ENCODE results near the gene RAB40A.
"Not testable (repeated sequence)": the region's sequence is repeated elsewhere in the genome, so short reads cannot be mapped to it uniquely, and the experiment has no call there.

The RAB40A gene

DNA sequence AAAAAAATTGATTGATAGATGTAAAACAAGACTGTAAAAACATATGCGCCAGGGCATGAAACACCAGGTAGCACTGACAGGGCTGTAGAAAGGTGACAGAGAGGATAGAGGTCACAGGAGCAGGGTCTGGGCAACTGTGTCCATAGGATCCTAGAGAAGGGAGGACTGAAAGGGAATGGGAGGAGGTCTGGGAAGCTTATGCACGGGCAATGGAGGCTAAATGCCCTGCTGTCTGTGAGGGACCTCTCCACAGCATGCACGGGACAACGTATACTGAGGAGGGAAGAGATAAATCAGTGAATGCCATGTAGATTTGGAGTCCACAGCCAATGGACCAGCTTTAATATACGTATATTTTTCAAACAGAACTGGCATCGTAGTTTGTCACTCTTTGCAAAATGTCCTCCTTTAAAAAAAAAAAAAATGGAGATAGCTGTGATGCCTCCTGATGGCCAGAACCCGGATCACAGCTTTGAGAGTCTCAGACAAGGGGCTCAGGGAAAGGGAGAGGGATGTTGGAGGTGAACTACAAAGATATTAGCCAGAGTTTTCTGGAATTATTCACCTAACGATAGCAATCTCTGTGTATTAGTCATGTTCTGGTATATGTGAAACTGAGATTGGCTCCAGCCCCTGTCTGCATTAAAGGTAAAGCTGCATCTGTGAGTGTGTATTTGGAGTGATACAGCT lies 16.0 kb downstream of the RAB40A start:
- no peaks in the 10 kb centered on the region for H3K9me2 ChIP-seq (replicated peaks; ENCODE audit: low read depth, low read length)
- H3K4me1 ChIP-seq (ENCODE audit: insufficient read depth, low read length, poor library complexity, severe bottlenecking) = no peaks in the 10 kb centered on the region
- H2AFZ ChIP-seq (ENCODE audit: low read length) = no peak overlapping the region
- H3K9me3 ChIP-seq (ENCODE audit: insufficient read depth, low read depth, low read length) = no peaks in the 10 kb centered on the region
- H3K27me3 ChIP-seq (ENCODE audit: insufficient read depth, low read length, poor library complexity, severe bottlenecking) = no peaks in the 10 kb centered on the region
- TF ChIP-seq EZH2phosphoT487 (IDR thresholded peaks at IDR 0.05; ENCODE audit: borderline replicate concordance) = no peak
- TF ChIP-seq, protein P1, sequence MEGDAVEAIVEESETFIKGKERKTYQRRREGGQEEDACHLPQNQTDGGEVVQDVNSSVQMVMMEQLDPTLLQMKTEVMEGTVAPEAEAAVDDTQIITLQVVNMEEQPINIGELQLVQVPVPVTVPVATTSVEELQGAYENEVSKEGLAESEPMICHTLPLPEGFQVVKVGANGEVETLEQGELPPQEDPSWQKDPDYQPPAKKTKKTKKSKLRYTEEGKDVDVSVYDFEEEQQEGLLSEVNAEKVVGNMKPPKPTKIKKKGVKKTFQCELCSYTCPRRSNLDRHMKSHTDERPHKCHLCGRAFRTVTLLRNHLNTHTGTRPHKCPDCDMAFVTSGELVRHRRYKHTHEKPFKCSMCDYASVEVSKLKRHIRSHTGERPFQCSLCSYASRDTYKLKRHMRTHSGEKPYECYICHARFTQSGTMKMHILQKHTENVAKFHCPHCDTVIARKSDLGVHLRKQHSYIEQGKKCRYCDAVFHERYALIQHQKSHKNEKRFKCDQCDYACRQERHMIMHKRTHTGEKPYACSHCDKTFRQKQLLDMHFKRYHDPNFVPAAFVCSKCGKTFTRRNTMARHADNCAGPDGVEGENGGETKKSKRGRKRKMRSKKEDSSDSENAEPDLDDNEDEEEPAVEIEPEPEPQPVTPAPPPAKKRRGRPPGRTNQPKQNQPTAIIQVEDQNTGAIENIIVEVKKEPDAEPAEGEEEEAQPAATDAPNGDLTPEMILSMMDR (conservative IDR thresholded peaks at IDR 0.05; ENCODE audit: low read length) = no peak
- no peaks in the 10 kb centered on the region for H3F3A ChIP-seq (ENCODE audit: low read depth)
- no peaks in the 10 kb centered on the region for H3K36me3 ChIP-seq (ENCODE audit: insufficient read depth, low read length)
- H3K9ac ChIP-seq (ENCODE audit: low read depth, low read length, poor library complexity, severe bottlenecking) = no peak overlapping the region
- no peaks in the 10 kb centered on the region for H4K20me1 ChIP-seq (ENCODE audit: insufficient read depth, low read length, poor library complexity, severe bottlenecking)
- H3K4me2 ChIP-seq (ENCODE audit: low read depth, low read length, poor library complexity, severe bottlenecking) = no peak overlapping the region
- no peak overlapping the region for H3K4me3 ChIP-seq (ENCODE audit: low read length, poor library complexity, severe bottlenecking)
- H3K79me2 ChIP-seq (ENCODE audit: insufficient read depth, low read length) = no peaks in the 10 kb centered on the region

DNA sequence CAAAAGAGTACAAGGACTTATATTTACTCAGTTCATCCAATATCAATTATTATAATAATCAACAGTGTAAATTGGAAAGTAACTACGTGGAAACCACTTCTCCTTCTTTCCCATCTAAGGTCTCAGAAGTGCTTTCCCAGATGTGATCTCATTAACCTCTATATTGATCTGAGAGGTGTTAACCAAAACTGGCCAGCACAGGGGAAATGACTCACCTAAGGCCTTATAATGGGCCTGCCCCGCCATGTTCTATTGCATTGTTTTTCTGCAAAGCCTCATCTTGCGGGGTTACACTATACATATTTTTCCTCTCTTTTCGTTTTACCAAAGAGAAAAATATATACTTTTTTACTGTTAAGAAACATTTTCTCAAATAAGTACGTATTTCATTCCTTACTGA lies 20.5 kb downstream of the RAB40A start:
- TF ChIP-seq EZH2phosphoT487 (IDR thresholded peaks at IDR 0.05; ENCODE audit: borderline replicate concordance) = no peak
- TF ChIP-seq, protein P1 (conservative IDR thresholded peaks at IDR 0.05; ENCODE audit: low read length) = no peak
- no peaks in the 10 kb centered on the region for H3K27me3 ChIP-seq (ENCODE audit: insufficient read depth, low read length, poor library complexity, severe bottlenecking)

GRCh38 chrX:103495786-103496185 lies 23.5 kb downstream of the RAB40A start:
- Histone ChIP-seq H3K4me1 (ENCODE audit: insufficient read depth, low read length, poor library complexity, severe bottlenecking) (no peaks in the 10 kb centered on the region), H3K36me3 (ENCODE audit: insufficient read depth, low read length) (no peaks in the 10 kb centered on the region), H3K9me3 (ENCODE audit: insufficient read depth, low read depth, low read length) (no peaks in the 10 kb centered on the region), H3K9ac (ENCODE audit: low read depth, low read length, poor library complexity, severe bottlenecking) (no peak overlapping the region), H3F3A (ENCODE audit: low read depth) (no peaks in the 10 kb centered on the region), H3K4me3 (ENCODE audit: low read length, poor library complexity, severe bottlenecking) (no peak overlapping the region), H3K79me2 (ENCODE audit: insufficient read depth, low read length) (no peaks in the 10 kb centered on the region), H3K9me2 (replicated peaks; ENCODE audit: low read depth, low read length) (no peaks in the 10 kb centered on the region), H4K20me1 (ENCODE audit: insufficient read depth, low read length, poor library complexity, severe bottlenecking) (no peaks in the 10 kb centered on the region), H2AFZ (ENCODE audit: low read length) (no peak overlapping the region), H3K27me3 (ENCODE audit: insufficient read depth, low read length, poor library complexity, severe bottlenecking) (no peaks in the 10 kb centered on the region), H3K4me2 (ENCODE audit: low read depth, low read length, poor library complexity, severe bottlenecking) (no peak overlapping the region)
- TF ChIP-seq, protein P1 (conservative IDR thresholded peaks at IDR 0.05; ENCODE audit: low read length) = no peak
- TF ChIP-seq EZH2phosphoT487 (IDR thresholded peaks at IDR 0.05; ENCODE audit: borderline replicate concordance) = no peak

More for the DNA sequence above, 20.5 kb downstream of the RAB40A start:
- no peak overlapping the region for H3K4me3 ChIP-seq (ENCODE audit: low read length, poor library complexity, severe bottlenecking)
- no peaks in the 10 kb centered on the region for H3F3A ChIP-seq (ENCODE audit: low read depth)
- no peaks in the 10 kb centered on the region for H3K79me2 ChIP-seq (ENCODE audit: insufficient read depth, low read length)
- H4K20me1 ChIP-seq (ENCODE audit: insufficient read depth, low read length, poor library complexity, severe bottlenecking) = no peaks in the 10 kb centered on the region
- no peak overlapping the region for H3K9ac ChIP-seq (ENCODE audit: low read depth, low read length, poor library complexity, severe bottlenecking)
- H2AFZ ChIP-seq (ENCODE audit: low read length) = no peak overlapping the region
- no peak overlapping the region for H3K4me2 ChIP-seq (ENCODE audit: low read depth, low read length, poor library complexity, severe bottlenecking)
- H3K9me2 ChIP-seq (replicated peaks; ENCODE audit: low read depth, low read length) = no peaks in the 10 kb centered on the region
- no peaks in the 10 kb centered on the region for H3K9me3 ChIP-seq (ENCODE audit: insufficient read depth, low read depth, low read length)
- no peaks in the 10 kb centered on the region for H3K4me1 ChIP-seq (ENCODE audit: insufficient read depth, low read length, poor library complexity, severe bottlenecking)
- no peaks in the 10 kb centered on the region for H3K36me3 ChIP-seq (ENCODE audit: insufficient read depth, low read length)

GRCh38 chrX:103493578-103493977 lies 25.7 kb downstream of the RAB40A start:
- not testable (repeated sequence) for H3K4me1 ChIP-seq (ENCODE audit: insufficient read depth, low read length, poor library complexity, severe bottlenecking); H4K20me1 ChIP-seq (ENCODE audit: insufficient read depth, low read length, poor library complexity, severe bottlenecking); H3K9me2 ChIP-seq (replicated peaks; ENCODE audit: low read depth, low read length); H3K4me2 ChIP-seq (ENCODE audit: low read depth, low read length, poor library complexity, severe bottlenecking); H3K9ac ChIP-seq (ENCODE audit: low read depth, low read length, poor library complexity, severe bottlenecking); H3K27me3 ChIP-seq (ENCODE audit: insufficient read depth, low read length, poor library complexity, severe bottlenecking); H3F3A ChIP-seq (ENCODE audit: low read depth); H3K36me3 ChIP-seq (ENCODE audit: insufficient read depth, low read length); H3K9me3 ChIP-seq (ENCODE audit: insufficient read depth, low read depth, low read length); H2AFZ ChIP-seq (ENCODE audit: low read length); H3K4me3 ChIP-seq (ENCODE audit: low read length, poor library complexity, severe bottlenecking); H3K79me2 ChIP-seq (ENCODE audit: insufficient read depth, low read length)

Data from Loucy (cell line).